Fibroblast of gingiva (primary cell): ENCODE measurements around the gene MRGPRD.
A peak's percentile ranks its signal among the peaks of the same experiment; 100 is the strongest.

Experiments used
- DNase-seq: peaks from one replicate; pipeline ENCODE4 v3.0.0-alpha.2; 2011; ENCODE audit warnings: low read depth

The MRGPRD gene

DNA sequence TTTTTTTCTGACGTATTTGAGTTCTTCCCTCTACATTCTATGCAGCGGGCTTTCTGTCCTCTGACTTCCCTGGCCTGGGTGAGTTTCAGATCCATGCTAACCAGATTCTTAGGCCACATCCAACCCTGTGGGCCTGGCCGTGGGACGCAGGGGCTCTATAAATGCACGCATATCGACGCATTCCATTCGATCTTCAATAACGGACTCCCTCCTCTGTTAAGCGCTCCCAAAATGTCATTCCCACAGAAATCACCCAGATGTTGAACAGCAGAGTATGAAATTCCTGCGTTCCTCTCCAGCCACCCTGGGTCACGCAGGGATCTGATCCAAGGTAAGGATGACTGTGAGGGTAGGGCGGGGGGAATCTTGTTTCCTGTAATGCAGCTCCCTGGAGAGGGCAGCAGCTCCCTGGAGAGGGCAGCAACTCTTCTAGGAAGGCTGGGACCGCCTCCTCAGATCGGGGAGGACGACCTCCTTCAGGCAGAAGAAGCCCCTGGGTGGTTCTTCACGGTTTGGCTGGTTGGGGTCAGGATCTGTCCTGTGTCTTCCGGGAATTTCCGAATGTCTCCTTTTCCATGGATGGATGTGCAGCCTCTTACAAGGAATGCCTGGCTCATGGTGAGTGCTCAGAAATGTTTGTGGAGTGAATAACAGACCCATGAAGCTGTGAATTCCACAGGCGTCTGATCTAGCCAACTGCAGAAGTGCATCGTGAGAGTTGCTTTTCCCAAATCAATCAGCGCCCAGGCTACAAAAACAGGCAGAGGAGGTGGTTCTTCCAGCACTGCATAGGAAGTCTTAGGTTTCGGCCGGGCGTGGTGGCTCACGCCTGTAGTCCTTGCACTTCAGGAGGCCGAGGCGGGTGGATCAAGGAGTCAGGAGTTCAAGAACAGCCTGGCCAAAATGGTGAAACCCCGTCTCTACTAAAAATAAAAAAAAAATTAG is 12.2 kb downstream of the MRGPRD start:
- no peak for DNase-seq

DNA sequence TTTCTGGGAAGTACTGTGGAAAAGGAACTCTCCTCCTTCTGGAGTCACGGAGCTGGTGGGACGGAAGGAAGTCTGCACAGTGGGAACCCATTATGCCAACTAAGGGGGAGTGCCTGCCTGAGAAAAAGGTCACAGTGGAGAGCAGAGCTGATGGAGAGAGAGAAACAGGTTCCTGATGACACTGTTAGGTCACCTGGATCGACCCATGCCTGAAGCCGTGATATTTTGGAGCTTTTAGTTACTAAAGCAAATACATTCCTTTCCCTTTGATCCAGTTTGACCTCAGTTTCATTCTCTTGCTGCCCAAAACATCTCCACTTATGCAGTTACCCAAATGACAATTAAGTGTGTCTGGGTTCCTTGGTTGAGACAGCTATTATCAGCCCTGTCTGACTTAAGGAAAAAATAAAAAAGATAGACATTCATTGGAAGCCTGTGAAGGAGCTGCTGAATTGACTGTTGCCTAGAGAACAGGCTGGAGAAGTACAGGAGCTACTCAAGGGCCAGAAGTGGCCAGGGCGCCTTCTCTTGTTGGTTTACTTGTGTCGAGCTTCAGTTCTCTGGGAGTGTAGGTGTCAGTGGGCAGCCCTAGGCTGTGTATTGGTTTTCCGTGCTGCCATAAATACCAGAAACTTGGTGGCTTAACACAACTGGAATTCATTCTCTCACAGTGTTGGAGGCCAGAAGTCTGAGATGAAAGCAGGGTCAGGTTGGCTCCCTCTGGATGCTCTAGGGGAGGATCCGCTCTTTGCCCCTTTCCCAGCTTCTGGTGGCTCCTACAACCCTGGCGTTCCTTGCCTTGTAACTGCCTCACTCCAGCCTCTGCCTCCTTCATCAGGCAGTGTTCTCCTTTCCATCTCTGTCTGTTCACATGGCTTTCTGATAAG is 13.6 kb downstream of the MRGPRD start:
- no peak for DNase-seq

DNA sequence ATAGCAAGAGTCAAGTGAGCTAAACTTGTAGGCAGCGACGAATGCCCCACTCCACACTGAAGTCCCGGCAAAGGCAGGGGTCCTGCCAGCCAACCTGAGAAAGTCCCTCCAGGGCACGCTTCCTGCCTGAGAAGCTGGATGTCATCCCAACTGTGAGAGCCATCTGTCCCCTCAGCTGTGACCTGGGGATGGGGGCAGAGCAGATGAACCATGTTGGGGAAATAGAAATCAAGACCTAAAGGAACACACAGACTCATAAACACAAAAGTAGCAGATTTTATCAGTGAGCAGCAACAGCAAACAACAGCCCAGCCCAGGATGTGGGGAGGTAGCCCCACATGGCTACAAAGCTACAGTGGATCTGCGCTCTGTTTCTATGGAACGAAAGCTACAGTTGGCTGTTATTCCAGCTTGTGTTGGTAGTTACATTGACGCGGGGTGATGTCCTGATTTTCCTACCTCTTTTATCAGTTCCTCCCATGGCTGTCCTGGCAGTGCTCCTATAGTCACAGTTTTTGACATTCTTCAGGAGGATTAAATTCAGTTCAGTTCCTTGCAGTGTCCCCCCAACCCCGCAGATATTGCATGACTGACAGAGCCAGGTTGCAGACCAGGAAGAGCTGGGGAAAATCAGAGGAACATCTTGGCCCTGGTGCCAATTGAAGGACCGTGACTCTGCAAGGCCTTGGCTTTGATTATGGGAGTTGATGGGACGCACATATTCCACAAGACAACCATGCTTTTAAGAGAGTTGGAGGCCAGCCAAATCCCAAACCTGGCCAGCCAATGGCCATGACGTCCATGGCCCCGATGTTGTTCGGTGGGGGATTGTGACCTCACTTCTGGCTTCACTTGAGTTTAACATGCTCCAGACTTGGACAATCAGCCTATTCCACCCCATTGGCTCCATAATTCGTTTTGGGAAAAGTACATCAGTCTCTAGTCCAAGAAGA is 14.6 kb downstream of the MRGPRD start:
- DNase-seq, result no peak

DNA sequence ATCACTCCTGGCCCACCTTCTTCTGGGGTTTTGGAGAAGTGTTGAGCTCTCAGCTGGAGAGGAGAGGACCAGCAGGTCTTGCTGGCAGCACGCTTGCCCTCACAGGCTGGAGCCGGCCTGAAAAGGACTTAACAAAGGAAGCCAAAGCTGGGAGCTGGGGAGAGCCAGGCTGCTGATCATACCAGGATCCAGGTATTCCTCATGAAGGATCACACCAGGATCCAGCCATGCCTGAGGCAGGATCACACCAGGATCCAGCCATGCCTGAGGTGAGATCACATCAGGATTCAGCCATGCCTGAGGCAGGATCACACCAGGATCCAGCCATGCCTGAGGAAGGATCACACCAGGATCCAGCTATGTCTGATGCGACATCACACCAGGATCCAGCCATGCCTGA is 17.0 kb downstream of the MRGPRD start:
- DNase-seq, result no peak

DNA sequence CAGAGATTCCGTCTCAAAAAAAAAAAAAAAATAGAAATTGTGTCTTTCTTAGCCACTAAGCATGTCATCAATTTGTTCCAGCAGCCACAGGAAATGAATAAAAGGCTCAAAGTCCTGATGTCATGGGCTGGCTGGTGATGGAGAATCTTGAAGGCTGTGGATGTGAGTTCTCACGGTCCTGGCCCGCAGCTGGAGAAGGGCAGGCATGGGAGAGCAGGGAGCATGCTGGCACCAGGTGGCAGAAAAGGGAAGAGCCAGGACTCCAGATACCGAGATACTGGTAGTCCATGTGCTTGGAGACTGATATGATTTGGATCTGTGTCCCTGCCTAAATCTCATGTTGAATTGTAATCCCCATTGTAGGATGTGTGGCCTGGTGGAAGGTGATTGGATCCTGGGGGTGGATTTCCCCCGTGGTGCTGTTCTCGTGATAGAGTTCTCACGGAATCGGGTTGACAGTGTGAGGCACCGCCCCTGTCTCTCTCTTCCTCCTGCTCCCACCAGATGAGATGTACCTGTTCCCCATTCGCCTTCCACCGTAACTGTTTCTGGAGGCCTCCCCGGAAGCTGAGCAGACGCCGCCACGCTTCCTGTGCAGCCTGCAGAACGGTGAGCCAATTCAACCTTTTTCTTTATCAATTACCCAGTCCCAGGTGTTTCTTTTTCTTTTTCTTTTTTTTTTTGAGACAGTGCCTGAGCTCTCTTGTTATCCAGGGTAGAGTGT is 18.1 kb downstream of the MRGPRD start:
- no peak for DNase-seq

DNA sequence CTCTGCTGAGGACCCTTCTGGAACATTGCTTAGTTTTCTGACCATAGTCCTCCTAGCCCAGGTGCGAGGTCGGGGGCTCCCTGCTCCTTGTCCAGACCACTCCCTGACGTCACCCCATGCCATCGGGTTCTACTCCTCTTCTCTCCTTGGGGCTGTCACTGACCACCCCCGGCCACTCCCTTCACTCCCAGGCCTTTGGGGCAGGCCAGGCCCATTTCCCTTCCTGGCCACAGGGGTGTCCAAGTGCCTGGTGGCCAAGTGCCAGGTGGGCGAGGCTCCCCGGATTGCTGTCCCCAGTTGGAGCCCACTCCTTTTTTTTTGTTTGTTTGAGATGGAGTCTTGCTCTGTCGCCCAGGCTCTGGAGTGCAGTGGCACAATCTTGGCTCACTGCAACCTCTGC is 19.5 kb downstream of the MRGPRD start:
- DNase-seq, result no peak

DNA sequence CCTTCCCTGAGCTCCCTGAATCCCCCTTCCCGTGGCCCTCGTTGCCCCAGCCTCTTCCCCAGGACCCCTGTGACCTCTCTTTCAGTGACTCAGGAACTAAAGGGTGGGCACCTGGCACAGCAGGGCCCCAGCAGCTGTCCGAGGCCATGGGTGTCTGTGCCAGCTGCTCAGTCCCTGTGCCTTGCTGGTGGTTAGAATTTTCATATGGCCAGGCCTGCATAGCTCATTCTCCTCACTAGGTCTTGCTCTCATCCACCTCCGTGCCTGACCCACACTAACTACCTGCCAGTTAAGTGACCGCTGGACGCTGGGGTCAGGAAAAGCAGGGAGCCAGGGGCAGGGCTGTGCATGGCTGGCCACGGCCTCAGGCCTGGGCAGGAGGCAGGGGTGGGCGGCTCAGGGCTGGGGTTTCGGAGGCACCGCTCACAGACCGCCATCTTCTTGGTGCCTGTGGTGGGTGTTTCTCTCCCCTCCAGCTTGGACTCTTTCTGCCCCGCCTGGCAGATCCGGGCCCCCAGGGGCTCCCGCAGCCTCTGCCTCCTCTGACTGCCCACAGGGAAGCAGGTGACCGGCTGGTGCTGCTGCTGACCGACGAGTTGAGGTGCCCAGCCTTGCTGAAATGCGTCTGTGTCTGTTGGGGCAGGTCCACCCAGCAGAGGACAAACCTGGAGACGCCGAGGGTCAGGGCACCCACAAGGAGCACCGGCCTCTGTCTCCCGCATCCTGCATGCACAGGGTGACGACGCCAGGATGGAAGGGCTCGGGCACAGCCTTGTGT is 20.3 kb downstream of the MRGPRD start:
- no peak for DNase-seq

DNA sequence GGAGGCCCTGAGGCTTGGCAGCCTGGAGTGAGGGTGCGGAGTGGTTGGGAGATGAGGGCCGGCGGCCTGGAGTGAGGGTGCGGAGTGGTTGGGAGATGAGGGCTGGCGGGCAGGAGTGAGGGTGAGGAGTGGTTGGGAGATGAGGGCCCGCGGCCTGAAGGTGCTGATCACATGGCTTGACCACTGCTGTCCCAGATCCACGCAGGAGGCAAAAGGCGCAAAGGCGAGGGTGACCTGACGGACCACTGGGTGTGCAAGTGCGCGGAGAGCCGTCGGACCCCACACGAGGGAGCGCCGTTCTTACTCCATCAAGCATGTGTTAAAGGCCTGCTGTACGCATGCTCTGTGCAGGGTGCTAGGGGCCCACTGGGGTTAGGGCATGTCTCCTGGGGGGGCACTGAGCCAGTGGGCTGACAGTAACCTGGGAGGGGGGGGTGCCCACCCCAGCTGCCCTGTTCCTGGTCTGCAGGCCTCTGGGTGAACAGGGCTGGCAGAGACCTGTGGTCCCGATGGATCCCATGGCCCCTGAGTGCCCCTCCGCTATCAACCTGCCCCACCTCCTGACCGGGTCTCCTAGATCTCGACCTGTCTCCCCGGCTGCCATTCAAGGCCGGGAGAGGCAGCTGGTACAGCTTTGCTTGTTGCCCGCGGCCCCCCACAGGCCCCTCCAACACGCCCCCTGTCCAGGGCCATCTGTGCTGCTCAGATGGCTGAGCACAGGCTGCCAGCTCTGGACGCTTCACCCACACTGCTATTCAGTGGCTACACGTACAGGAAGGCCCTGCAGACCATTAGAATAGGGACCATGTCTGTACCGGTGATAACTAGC is 21.1 kb downstream of the MRGPRD start:
- no peak for DNase-seq

DNA sequence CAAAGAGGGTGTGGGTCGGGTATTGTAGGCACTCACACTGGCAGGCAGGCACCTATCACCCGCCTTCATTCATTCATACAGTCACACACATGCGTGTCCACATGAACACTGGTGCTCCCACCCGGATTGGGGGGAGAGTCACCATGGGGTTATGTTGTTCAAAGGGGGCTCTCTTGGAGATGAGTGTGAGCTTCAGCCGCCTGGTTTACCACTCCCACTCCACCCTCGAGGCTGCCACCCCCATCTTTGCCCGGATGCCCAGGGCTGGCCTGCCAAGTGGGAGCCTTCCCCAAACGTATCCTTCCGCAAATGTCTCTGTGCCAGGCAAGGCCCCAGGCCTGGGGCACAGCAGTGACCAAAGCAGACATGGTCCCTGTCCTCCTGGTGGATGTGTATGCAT is 22.6 kb downstream of the MRGPRD start:
- no peak for DNase-seq

DNA sequence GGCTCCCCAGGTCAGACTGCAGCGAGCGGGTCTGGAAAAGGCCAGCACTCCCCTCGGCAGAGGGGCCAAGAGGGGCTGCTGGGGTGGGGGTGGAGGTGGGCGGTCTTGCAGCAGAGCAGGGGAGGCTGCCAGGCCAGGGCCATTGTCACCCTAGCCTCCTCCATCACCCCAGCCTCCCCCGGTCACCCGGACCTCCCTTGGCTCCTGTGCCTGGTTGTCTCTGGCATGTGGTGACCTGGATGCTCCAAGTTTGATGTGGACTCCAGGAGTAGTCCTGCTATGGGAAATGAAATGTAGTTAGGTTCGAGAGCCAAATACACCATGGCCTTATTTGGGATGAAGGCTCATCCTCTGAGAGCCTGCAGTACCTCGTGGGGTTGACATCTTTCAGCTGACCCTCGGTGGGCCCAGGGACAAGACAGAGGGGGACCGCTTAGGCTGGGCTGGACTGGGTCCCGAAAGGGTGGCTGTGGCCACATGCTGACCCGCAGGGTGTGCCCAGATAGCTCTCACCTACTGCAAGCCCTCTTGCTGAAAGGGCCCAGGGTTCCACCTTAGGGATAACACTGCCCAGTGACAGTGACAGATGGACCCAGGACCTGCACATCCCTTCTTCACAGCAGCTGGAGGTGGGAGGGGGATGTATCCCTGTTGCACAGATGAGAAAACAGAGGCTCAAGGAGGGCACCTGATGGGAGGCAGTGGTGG is 24.1 kb downstream of the MRGPRD start:
- no peak for DNase-seq

DNA sequence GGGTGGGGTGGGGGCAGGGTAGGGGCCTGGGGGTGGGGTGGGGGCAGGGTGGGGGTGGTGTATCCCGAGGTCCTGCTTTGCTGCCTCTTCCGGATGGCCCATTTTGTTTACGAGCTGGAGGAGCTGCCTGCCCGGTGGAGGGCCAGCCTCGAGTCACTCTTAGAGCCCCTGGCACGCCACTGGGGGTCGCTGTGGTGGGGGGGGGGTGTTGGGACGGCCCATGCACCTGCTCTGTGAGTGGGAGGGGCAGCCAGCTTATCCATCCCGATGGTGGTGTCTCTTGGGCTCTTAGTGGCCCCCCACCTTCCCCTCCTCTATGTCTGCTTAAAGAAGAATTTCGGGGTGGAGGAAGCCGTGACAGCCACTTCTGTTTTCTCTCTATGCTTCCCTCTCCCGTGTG is 24.6 kb downstream of the MRGPRD start:
- DNase-seq, result no peak

DNA sequence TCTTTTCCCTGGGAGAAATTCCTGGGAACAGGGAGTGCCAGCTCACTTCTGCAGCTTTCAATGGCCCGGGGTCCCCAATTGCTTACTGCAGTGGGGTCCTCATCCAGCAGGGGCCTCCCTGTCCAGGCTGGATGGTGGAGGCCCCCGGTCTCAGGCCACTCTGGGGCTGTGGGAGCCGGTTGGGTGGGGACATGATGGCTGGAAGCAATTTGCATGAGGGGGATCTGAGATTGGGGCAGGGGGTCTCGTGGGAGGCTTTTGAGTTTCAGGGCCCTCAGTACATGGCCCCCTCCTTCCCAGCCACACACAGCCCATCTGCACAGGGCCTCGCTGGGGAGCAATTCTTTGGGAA is 25.2 kb downstream of the MRGPRD start:
- no peak for DNase-seq

DNA sequence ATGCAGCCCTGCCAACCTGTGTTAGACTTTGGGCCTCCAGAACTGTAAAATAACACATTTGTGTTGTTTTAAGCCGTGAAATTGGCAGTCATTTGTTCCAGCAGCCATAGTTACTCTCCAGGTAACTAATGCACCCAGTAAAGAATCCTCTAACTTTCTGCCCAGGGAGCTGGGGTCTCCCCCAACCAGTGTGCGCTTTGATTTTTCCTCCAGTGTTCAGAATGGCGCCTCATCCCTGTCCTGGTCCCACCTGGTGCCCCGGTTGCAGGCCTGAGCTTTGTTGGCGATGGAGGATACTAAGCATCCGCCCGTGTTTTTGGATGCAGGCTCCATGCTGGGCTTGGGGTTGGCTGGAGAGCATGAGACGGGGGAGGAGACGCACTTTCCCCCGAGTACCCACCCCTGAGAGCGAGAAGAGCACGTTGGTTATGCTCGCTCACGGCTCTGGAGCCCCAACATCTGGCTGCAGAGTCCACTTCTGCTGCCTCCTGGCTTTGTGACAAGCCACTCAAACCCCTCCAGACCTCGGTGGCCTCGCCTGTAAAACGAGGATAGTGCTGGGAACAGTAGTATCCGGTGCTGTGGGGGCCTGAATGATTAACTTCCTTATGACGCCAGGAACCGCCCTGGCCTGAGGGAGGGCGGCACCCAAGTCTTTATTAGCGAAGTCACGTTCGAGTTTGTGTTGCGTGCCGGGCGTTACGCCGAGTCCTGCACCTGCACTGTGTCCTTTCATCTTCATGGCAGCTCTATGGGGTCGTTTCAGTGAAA is 25.8 kb downstream of the MRGPRD start:
- no peak for DNase-seq

DNA sequence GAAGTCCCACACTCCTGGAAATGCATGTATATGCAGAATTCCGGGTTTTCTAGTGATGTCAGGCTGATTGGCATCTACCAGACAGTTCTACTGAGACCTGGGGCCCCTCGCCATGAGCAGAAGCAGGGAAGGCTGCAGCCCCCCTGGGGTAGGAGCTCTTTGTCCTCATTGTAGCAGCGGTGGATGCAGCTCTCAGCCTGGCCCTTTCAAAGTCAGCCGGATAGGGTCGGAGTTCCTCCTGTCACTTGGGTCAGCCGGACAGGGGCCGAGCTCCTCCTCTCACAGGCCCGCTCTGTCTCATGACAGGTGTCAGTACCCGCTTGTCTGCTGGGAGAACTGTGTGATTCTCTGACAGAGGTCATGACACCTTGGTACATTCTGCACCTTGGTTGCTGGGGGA is 30.0 kb downstream of the MRGPRD start:
- DNase-seq, result no peak

DNA sequence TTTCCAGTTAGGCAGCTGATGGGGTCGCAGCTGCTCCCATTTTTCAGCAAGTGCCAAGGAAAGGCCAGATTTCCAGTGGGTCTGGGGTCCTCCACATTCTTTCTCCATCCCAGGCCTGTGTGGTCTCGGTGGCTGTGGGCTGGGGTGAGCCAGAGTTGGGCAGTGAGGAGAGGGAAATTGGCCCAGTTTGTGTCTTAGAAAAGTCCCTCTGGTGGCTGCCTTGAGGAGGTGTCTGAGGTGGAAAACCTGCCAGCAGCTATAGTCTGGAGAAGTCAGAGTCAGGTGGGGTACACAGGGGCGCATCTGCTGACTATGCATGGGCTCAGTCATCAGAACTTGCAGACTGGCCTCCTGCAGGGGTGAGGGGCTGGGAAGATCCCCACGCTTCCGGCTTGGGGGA is 30.5 kb downstream of the MRGPRD start:
- DNase-seq, result no peak

DNA sequence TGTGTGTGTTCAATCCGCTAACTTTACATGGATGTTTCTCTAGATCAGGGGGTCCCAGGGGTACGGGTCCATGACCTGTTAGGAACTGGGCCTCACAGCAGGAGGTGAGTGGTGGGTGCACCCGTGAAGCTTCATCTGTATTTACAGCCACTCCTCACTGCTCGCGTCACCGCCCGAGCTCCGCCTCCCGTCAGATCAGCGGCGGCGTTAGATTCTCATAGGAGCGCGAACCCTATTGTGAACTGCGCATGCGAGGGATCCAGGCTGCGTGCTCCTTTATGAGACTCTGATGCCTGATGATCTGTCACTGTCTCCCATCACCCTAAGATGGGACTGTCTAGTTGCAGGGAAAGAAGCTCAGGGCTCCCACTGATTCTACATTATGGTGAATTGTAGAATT is 31.9 kb downstream of the MRGPRD start:
- DNase-seq, result no peak

DNA sequence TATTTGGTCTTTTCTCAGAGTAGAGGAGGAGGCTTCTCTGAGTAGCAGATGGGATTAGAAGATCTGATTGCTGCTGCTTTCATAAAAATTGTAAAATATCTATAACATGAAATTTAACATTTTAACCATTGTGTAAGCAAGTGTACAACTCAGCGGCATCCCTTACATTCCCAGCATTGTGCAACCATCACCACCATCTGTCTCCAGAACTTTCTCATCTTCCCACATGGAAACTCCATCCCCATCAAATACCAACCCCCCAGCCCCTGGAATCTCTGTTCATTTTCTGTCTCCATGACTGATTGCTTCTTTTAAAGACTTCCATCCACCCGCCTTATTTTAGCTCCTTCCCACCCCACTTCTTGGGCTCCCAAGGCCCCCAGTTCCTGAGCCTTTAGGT is 32.3 kb downstream of the MRGPRD start:
- DNase-seq, result peak; percentile 26

DNA sequence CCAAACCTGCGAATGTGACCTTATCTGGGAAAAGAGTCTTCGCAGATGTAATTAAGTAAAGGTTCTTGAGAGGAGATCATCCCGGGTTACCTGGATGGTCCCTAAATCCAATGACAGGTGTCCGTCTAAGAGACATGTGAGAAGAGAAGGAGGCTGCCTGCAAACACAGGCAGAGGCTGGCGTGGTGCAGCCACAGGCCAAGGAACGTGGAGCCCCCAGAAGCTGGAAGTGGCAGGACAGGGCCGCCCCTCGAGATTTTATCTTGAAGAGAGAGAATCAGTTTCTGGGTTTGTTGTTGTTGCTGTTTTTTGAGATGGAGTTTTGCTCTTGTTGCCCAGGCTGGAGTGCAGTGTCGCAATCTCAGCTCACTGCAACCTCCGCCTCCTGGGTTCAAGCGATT is 33.6 kb downstream of the MRGPRD start:
- DNase-seq, result no peak
